HCT116 (cell line): ENCODE data around the gene PC.

Experiments used
- CEBPB ChIP-seq: IDR thresholded peaks from 2 replicates; pipeline ENCODE4 v1.6.1; 2012; ENCODE audit warnings: low read depth
- CTCF ChIP-seq, 3 experiments: fragments of 200-600 bp in 1 of 3; sonication (generic) in 1 of 3; IDR thresholded peaks in 2 of 3; conservative IDR thresholded peaks in 1 of 3; 2 replicates each; pipeline ENCODE4 v1.5.1; 2012 to 2017; ENCODE audit warnings: low read depth in 2 of 3, low read length in 2 of 3, antibody characterized with exemption in 1 of 3, borderline replicate concordance in 1 of 3, control low read depth in 1 of 3, mild to moderate bottlenecking in 1 of 3, mixed read lengths in 1 of 3, mixed run types in 1 of 3, moderate library complexity in 1 of 3; ENCODE audit not compliant: insufficient read depth in 1 of 3
- POLR2A ChIP-seq: IDR thresholded peaks from 2 replicates; pipeline ENCODE4 v1.7.0; 2011; ENCODE audit warnings: borderline replicate concordance; ENCODE audit not compliant: insufficient read depth, insufficient read length; ENCODE audit errors: extremely low read depth
- SRF ChIP-seq: IDR thresholded peaks from 2 replicates; pipeline ENCODE4 v1.6.1; 2012; ENCODE audit warnings: low read depth
- YY1 ChIP-seq: IDR thresholded peaks from 2 replicates; pipeline ENCODE4 v1.6.1; 2011; ENCODE audit warnings: low read length, low read depth, moderate library complexity, mild to moderate bottlenecking; ENCODE audit not compliant: insufficient replicate concordance; ENCODE audit errors: extremely low read depth
- TF ChIP-seq, protein P1 (sequence below): IDR thresholded peaks from 2 replicates; pipeline ENCODE4 v1.6.1; 2012

DNA sequence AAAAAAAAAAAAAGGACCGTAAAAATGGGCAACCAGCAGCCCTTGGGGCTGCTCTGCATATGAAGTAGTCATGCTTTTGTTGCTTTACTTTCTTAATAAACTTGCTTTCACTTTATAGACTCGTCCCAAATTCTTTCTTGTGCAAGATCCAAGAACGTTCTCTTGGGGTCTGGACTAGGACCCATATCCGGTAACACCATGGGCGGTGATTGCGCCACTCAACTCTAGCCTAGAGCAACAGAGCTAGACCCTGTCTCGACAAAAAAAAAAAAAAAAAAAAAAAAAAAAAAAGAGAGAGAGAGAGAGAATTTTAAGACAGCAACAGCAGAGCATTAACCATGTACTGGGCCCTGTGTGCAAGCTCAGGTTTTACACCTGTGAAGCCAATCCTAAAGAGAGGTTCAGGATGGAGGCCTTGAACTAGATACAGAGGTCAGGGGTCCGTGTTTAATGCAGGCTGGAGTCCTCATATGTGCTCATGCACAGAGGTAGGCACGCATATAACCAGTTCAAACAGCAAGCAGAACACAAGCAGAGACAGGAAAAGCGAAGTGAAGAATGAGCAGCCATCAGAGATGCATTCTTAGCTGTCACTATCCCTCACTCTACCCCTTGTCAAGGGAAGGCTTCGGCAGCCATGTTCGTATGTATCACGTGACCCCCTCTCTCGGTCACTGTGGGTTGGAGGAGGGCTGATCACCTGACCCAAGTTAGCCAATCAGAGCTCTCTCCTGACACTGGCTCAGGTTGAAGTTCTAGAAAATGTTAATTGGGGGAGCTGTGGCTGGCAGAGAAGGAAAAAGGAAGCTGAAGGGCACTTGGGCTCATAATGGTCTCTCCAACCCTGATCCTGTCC lies 48.1 kb upstream of the PC start:
- TF ChIP-seq, protein P1, sequence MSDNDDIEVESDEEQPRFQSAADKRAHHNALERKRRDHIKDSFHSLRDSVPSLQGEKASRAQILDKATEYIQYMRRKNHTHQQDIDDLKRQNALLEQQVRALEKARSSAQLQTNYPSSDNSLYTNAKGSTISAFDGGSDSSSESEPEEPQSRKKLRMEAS = no peak
- TF ChIP-seq CTCF (IDR thresholded peaks at IDR 0.05 in 2 of 3, conservative IDR thresholded peaks at IDR 0.05 in 1 of 3; ENCODE audit: borderline replicate concordance in 1 of 3, insufficient read depth in 1 of 3, low read depth in 2 of 3, low read length in 2 of 3) = no peak
- TF ChIP-seq YY1 = peak; percentile 92
- TF ChIP-seq CEBPB = no peak
- no peak for TF ChIP-seq SRF
- TF ChIP-seq POLR2A = peak; percentile 28
